KMS-11 (cell line): ENCODE data around the gene RERE.

Experiments
- H2AFZ ChIP-seq: fragments of 200-600 bp; sonication (generic); 2 replicates; pipeline ENCODE4 v1.6.1; 2016; ENCODE audit warnings: antibody characterized with exemption, mixed run types, low read depth
- H3K27ac ChIP-seq: fragments of 200-600 bp; sonication (generic); 2 replicates; pipeline ENCODE4 v1.6.1; 2016; ENCODE audit warnings: mild to moderate bottlenecking, mixed run types
- H3K27me3 ChIP-seq: fragments of 200-600 bp; sonication (generic); 2 replicates; pipeline ENCODE4 v1.6.1; 2017; ENCODE audit warnings: mild to moderate bottlenecking, low read depth, mixed run types, moderate library complexity; ENCODE audit not compliant: insufficient read depth
- H3K36me3 ChIP-seq: fragments of 200-600 bp; sonication (generic); 2 replicates; pipeline ENCODE4 v1.6.1; 2017; ENCODE audit warnings: mild to moderate bottlenecking, mixed run types; ENCODE audit not compliant: insufficient read depth
- H3K4me1 ChIP-seq: fragments of 200-600 bp; sonication (generic); 2 replicates; pipeline ENCODE4 v1.6.1; 2016; ENCODE audit warnings: mild to moderate bottlenecking, low read depth, mixed run types; ENCODE audit not compliant: poor library complexity, severe bottlenecking
- H3K4me2 ChIP-seq: fragments of 200-600 bp; sonication (generic); 2 replicates; pipeline ENCODE4 v1.7.0; 2016; ENCODE audit warnings: mild to moderate bottlenecking, mixed run types
- H3K4me3 ChIP-seq: fragments of 200-600 bp; sonication (generic); IDR thresholded peaks from 2 replicates; pipeline ENCODE4 v1.6.1; 2017; ENCODE audit warnings: low read depth, low read length, mixed read lengths; ENCODE audit not compliant: insufficient read depth
- H3K79me2 ChIP-seq: fragments of 200-600 bp; sonication (generic); 2 replicates; pipeline ENCODE4 v1.6.1; 2016; ENCODE audit warnings: low read depth, mixed run types; ENCODE audit not compliant: insufficient read depth
- H3K9ac ChIP-seq: fragments of 200-600 bp; sonication (generic); 2 replicates; pipeline ENCODE4 v1.6.1; 2016; ENCODE audit warnings: mild to moderate bottlenecking, mixed run types
- H4K20me1 ChIP-seq: fragments of 200-600 bp; sonication (generic); 2 replicates; pipeline ENCODE4 v1.6.1; 2016; ENCODE audit warnings: mild to moderate bottlenecking, mixed run types; ENCODE audit not compliant: insufficient read depth
- TF ChIP-seq, protein P1 (sequence below): fragments of 200-600 bp; sonication (generic); conservative IDR thresholded peaks from 2 replicates; pipeline ENCODE4 v1.6.1; 2017; ENCODE audit warnings: low read depth, mild to moderate bottlenecking, antibody characterized with exemption, low read length, moderate library complexity, mixed read lengths

RERE gene

DNA sequence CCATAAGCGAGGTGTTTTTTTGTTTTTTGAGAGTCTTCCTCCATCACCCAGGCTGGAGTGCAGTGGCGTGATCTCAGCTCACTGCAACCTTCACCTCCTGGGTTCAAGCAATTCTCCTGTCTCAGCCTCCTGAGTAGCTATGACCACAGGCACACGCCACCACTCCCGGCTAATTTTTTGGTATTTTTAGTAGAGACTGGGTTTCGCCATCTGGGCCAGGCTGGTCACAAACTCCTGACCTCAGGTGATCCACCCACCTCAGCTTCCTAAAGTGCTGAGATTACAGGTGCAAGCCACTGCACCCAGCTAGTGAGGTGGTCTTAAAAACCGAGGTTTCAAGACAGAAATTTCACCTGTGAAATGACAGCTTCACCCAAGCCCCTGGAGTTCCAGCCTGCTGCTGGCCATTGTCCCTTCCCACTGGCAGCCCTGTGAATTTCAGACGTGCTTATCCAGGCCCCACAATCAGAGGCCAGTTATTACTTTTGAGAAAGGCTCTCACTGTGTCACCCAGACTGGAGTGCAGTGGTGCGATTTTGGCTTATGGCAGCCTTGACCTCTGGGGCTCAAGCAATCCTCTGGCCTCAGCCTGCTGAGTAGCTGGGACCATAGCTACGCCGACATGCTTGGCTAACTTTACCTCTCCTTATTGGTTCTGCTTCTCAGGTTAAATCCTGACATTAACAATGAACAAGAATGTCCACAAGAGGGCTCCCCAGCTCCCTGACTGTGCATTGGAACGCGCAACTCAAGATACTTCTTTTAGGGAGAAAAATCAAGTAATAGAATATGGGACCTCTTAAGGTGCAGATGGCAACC, 41.7 kb upstream of the RERE start:
- H3K9ac ChIP-seq = no peak overlapping the region
- H3K4me3 ChIP-seq = no peak overlapping the region
- 0 out of 2 replicates have a peak, but pooled peaks cover 4% of the 10 kb centered on the region for H4K20me1 ChIP-seq
- H3K36me3 ChIP-seq = peaks cover 32% of the 10 kb centered on the region; the same call in 1 of the 2 replicates
- H3K27me3 ChIP-seq = no peaks in the 10 kb centered on the region
- peak overlapping the region; percentile 1; the same call in 1 of the 2 replicates for H3K27ac ChIP-seq
- no peak overlapping the region for H3K4me2 ChIP-seq
- H2AFZ ChIP-seq = no peak overlapping the region
- peaks cover 23% of the 10 kb centered on the region for H3K4me1 ChIP-seq
- TF ChIP-seq, protein P1, sequence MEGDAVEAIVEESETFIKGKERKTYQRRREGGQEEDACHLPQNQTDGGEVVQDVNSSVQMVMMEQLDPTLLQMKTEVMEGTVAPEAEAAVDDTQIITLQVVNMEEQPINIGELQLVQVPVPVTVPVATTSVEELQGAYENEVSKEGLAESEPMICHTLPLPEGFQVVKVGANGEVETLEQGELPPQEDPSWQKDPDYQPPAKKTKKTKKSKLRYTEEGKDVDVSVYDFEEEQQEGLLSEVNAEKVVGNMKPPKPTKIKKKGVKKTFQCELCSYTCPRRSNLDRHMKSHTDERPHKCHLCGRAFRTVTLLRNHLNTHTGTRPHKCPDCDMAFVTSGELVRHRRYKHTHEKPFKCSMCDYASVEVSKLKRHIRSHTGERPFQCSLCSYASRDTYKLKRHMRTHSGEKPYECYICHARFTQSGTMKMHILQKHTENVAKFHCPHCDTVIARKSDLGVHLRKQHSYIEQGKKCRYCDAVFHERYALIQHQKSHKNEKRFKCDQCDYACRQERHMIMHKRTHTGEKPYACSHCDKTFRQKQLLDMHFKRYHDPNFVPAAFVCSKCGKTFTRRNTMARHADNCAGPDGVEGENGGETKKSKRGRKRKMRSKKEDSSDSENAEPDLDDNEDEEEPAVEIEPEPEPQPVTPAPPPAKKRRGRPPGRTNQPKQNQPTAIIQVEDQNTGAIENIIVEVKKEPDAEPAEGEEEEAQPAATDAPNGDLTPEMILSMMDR = peak; percentile 80
- no peaks in the 10 kb centered on the region for H3K79me2 ChIP-seq

DNA sequence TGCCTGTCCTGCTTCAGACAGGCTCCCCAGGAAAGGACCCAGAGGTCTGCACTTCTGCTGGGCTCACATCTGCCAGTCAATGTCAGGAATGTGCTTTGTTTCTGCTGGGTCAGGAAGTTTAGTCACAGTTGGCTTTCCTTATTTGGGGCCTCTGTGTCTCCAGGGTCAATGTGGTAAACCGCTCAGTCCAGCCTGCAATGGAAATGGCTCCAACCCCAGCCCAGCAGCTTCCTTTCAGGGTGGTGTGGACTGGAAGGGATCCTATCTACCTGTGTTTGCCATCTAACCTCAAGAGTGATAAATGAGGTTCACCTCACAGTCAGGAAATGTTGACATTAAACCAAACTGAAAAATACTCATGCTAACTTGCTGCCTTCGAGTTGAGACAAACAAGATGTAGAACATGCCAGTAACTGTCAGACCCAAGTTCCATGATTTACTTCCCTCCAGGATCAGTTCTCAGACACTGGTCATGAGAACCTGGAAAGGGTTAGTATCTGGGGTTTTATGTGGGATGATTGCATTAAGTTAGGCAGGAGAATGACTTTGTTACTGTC, 40.8 kb upstream of the RERE start:
- 0 out of 2 replicates have a peak, but pooled peaks cover 4% of the 10 kb centered on the region for H4K20me1 ChIP-seq
- no peak overlapping the region for H3K4me2 ChIP-seq
- no peak overlapping the region for H3K9ac ChIP-seq
- peak overlapping the region; percentile 1; the same call in 1 of the 2 replicates for H3K27ac ChIP-seq
- TF ChIP-seq, protein P1 = no peak
- H3K4me1 ChIP-seq = peaks cover 23% of the 10 kb centered on the region
- no peaks in the 10 kb centered on the region for H3K27me3 ChIP-seq
- H3K4me3 ChIP-seq = no peak overlapping the region
- H3K79me2 ChIP-seq = no peaks in the 10 kb centered on the region
- H3K36me3 ChIP-seq = peaks cover 25% of the 10 kb centered on the region; the same call in 1 of the 2 replicates
- no peak overlapping the region for H2AFZ ChIP-seq

- H4K20me1 ChIP-seq = no peaks in the 10 kb centered on the region
- H3K4me2 ChIP-seq = no peak overlapping the region
- H3K27me3 ChIP-seq = no peaks in the 10 kb centered on the region
- no peak overlapping the region for H3K9ac ChIP-seq
- H2AFZ ChIP-seq = no peak overlapping the region
- no peak overlapping the region for H3K4me3 ChIP-seq
- peaks cover 11% of the 10 kb centered on the region; the same call in 1 of the 2 replicates for H3K36me3 ChIP-seq
- TF ChIP-seq, protein P1 = no peak
- no peaks in the 10 kb centered on the region for H3K79me2 ChIP-seq
- H3K27ac ChIP-seq = no peak overlapping the region
- peaks cover 23% of the 10 kb centered on the region for H3K4me1 ChIP-seq
These were observed 39.4 kb upstream of the RERE start for GRCh38 chr1:8856689-8857412.

GRCh38 chr1:8854240-8854639, 36.8 kb upstream of the RERE start:
- Histone ChIP-seq H2AFZ (no peak overlapping the region), H3K4me3 (no peak overlapping the region), H3K27ac (no peak overlapping the region), H3K36me3 (no peaks in the 10 kb centered on the region), H3K79me2 (no peaks in the 10 kb centered on the region), H3K9ac (no peak overlapping the region), H3K4me1 (peaks cover 14% of the 10 kb centered on the region), H4K20me1 (no peaks in the 10 kb centered on the region), H3K4me2 (no peak overlapping the region), H3K27me3 (no peaks in the 10 kb centered on the region)
- TF ChIP-seq, protein P1 = no peak
